Thoracic aorta (tissue), 2 donors: ENCODE data around the gene CPEB1. TPM values are rescaled to one million over a fixed set of nuclear protein-coding genes. Genes with fewer than 3 reads are reported as not detected.

Source experiments
- ATAC-seq: fragments of 150-250 bp; one replicate; pipeline ENCODE4 v1.8.0; 2017; ENCODE audit warnings: low read depth; ENCODE audit not compliant: insufficient number of reproducible peaks, low FRiP score
- DNase-seq: peaks from one replicate; pipeline ENCODE4 v3.0.0-alpha.2; 2020; ENCODE audit warnings: low spot score
- H3K27ac ChIP-seq, 2 donors: fragments of 200-600 bp; sonication (generic); 1 replicate in 1 of 2; 2 replicates in 1 of 2; pipeline ENCODE4 v1.5.1; 2016; ENCODE audit warnings: mild to moderate bottlenecking in 2 of 2, moderate library complexity in 2 of 2
- H3K27me3 ChIP-seq: fragments of 200-600 bp; sonication (generic); replicated peaks from 2 replicates; pipeline ENCODE4 v1.6.0; 2016; ENCODE audit warnings: mild to moderate bottlenecking; ENCODE audit not compliant: insufficient read depth
- H3K36me3 ChIP-seq: fragments of 200-600 bp; sonication (generic); one replicate; pipeline ENCODE4 v1.5.1; 2016
- H3K4me1 ChIP-seq, 2 donors: fragments of 200-600 bp; sonication (generic); 1 replicate in 1 of 2; 2 replicates in 1 of 2; pipeline versions ENCODE4 v1.5.1 to v1.6.0; 2016; ENCODE audit warnings: low read depth in 2 of 2, mild to moderate bottlenecking in 1 of 2; ENCODE audit not compliant: control insufficient read depth in 1 of 2
- H3K4me3 ChIP-seq: fragments of 200-600 bp; sonication (generic); 2 replicates; pipeline ENCODE4 v1.5.1; 2016; ENCODE audit warnings: mild to moderate bottlenecking
- H3K9me3 ChIP-seq: fragments of 200-600 bp; sonication (generic); 2 replicates; pipeline ENCODE4 v1.5.1; 2016
- total RNA-seq, 2 donors: library from RNA; depleted of rRNA; stranded (reverse); fragments of >200 nt; gene quantifications; one replicate each; pipeline versions ENCODE4 v1.1.0 to v1.2.3, GENCODE V29; 2016
- TF ChIP-seq, protein P1 (sequence below): fragments of 200-600 bp; sonication (generic); IDR thresholded peaks from one replicate; pipeline ENCODE4 v1.5.1; 2019; ENCODE audit warnings: antibody characterized with exemption

CPEB1 gene
- total RNA-seq, 2 donors from 2014 or later: 2.0 to 2.8 TPM

DNA sequence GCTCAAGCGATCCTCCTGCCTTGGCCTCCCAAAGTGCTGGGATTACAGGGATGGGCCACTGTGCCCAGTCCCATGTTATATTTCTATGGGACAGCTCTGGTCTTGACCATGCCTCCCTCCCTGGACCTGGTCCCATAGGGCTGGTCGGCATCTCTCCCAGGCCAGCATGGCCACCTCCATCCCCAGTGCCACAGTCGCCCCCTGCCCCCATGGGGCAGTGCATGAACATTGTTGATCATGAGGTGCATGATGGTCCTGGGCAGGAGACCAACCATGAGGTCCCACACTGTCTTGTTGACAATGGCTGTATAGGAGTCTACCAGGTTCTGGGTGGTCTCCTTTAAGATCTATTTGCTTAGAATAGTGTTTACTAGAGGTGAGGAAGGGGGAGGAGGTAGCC lies 113.4 kb downstream of the CPEB1 start:
- TF ChIP-seq, protein P1, sequence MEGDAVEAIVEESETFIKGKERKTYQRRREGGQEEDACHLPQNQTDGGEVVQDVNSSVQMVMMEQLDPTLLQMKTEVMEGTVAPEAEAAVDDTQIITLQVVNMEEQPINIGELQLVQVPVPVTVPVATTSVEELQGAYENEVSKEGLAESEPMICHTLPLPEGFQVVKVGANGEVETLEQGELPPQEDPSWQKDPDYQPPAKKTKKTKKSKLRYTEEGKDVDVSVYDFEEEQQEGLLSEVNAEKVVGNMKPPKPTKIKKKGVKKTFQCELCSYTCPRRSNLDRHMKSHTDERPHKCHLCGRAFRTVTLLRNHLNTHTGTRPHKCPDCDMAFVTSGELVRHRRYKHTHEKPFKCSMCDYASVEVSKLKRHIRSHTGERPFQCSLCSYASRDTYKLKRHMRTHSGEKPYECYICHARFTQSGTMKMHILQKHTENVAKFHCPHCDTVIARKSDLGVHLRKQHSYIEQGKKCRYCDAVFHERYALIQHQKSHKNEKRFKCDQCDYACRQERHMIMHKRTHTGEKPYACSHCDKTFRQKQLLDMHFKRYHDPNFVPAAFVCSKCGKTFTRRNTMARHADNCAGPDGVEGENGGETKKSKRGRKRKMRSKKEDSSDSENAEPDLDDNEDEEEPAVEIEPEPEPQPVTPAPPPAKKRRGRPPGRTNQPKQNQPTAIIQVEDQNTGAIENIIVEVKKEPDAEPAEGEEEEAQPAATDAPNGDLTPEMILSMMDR: no peak
- no peak for ATAC-seq
- H3K4me1 ChIP-seq: peaks cover 0 to 10% of the 10 kb centered on the region in 2 donors
- no peak overlapping the region for H3K4me3 ChIP-seq
- H3K36me3 ChIP-seq: peaks cover 27% of the 10 kb centered on the region
- DNase-seq: no peak
- no peaks in the 10 kb centered on the region for H3K9me3 ChIP-seq
- no peaks in the 10 kb centered on the region for H3K27me3 ChIP-seq
- H3K27ac ChIP-seq: no peak overlapping the region

DNA sequence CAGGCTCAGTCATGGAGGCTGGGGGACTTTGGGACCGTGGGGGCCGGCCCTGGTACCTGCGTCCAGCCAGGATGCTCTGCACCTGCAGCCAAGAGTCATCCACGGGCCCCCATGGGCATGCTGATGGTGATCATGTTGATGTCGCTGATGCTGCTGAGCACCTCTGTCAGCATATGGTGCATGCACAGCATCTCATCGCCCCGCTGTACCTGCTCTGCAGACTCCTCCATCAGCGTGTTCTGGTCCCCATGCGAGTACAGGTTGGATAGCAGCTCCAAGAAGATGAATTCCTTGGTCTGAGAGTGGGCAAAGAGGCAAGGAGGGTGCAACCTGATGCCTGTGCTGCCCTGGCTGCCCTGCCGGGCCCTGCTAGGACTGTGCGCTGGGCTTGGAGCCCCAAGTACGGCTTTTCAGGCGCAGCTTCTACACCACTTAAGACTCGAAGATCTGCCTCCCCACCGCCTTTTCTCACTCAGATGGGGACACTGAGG lies 114.1 kb downstream of the CPEB1 start:
- TF ChIP-seq, protein P1: no peak
- peaks cover 22% of the 10 kb centered on the region for H3K36me3 ChIP-seq
- no peak overlapping the region for H3K4me3 ChIP-seq
- DNase-seq: no peak
- ATAC-seq: no peak
- no peaks in the 10 kb centered on the region for H3K27me3 ChIP-seq
- H3K4me1 ChIP-seq: peaks cover 0 to 6% of the 10 kb centered on the region in 2 donors
- no peaks in the 10 kb centered on the region for H3K9me3 ChIP-seq
- no peak overlapping the region for H3K27ac ChIP-seq

DNA sequence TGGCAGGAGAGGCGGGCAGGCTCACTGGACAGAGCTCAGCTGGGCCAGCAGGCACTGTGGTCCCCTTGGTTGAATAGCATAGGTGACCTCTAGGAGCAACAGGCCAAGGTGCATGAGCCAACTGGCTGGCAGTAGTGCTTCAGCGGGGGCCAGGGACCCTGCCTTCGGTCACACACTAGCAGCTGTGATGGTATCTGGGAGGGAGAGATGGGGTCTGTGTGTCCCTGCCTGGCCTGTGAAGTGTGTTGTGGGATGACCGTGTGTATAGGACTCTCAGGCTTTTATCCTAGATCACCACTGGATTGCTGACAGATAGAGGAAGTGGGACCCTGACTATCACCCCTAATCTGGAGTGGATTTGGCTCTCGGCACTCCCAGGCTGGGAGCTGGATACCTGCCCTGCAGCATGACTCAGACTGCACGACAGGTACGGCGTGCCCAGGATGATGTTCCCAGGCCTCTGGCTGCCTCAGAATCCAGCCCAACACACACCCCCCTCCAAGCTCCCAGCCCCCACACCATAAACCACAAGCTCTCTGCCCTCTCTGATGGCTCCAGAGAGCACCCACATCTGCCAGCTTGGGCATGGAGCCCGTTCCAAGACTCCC lies 114.7 kb downstream of the CPEB1 start:
- Histone ChIP-seq H3K9me3 (no peaks in the 10 kb centered on the region), H3K4me1 (peaks cover 0 to 6% of the 10 kb centered on the region in 2 donors), H3K27me3 (no peaks in the 10 kb centered on the region), H3K36me3 (peaks cover 16% of the 10 kb centered on the region), H3K4me3 (no peak overlapping the region), H3K27ac (no peak overlapping the region)
- ATAC-seq (no peak), DNase-seq (no peak)
- TF ChIP-seq, protein P1: no peak

DNA sequence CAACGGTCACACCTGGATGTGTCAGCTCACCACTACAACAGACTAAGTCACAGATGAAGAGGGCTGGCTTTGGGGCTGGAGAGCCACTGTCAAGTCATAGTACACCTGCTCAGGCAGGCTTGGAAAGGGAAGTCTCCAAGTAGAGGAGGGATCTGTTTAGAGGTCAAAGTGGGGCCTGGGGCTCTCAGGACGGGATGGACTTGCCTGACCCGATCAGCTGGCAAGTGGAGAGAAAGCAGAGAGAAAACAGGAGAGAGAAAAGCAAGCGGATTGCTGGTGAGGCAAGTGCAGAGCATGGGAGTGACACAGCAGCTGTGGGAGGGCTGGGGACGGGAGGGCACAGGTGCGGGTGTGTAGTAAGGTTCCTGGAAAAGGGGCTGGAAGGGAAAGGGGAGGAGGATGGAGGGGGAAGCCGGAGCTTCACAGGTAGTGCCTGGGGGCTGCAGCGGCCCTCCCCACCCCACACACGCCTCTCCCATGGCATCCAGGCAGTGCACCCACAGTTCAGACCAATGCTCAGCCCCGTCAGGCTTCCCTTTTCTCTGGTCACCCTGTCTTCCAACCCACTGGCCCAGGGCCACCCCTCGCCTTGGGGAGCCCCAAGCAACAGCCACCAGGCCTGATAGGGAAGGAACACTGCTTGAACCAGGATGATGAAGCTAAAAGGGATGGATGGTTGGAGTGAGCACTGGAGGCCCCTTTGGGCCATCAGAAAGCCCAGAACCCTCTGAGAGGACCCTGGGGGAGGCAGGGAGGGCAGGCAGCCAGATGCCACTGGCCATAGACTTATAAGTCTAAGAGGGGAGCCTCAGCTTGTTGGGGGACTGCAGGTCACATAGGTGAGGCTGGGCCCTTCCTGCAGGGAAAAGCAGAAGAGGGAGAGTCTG lies 115.4 kb downstream of the CPEB1 start:
- peaks cover 10% of the 10 kb centered on the region for H3K36me3 ChIP-seq
- H3K4me1 ChIP-seq: peaks cover 0 to 6% of the 10 kb centered on the region in 2 donors
- TF ChIP-seq, protein P1: no peak
- no peaks in the 10 kb centered on the region for H3K9me3 ChIP-seq
- H3K27me3 ChIP-seq: no peaks in the 10 kb centered on the region
- H3K4me3 ChIP-seq: no peak overlapping the region
- H3K27ac ChIP-seq: no peak overlapping the region
- no peak for ATAC-seq
- DNase-seq: no peak
